Ishikawa (cell line): ENCODE results near the gene STK32A.

Experiments
- FOXM1 ChIP-seq: IDR thresholded peaks from 2 replicates; pipeline ENCODE4 v1.6.1; 2012; ENCODE audit warnings: low read depth, borderline replicate concordance
- TEAD4 ChIP-seq: IDR thresholded peaks from 2 replicates; pipeline ENCODE4 v1.6.1; 2012
- YY1 ChIP-seq: IDR thresholded peaks from 2 replicates; pipeline ENCODE4 v1.6.1; 2012; ENCODE audit warnings: low read depth

- TF ChIP-seq TEAD4 (no peak), YY1 (no peak), FOXM1 (no peak)
Measured at GRCh38 chr5:147434049-147434448, 199.2 kb downstream of the STK32A start.
